HG03280 (cell line): ENCODE measurements around the gene GRIN2A.

Experiments used
- ATAC-seq: cut with Tn5 transposase; IDR thresholded peaks from one replicate; pipeline ENCODE4 v1.9.1; 2021; ENCODE audit warnings: mild to moderate bottlenecking, moderate library complexity; ENCODE audit not compliant: unreplicated experiment

GRIN2A gene

DNA sequence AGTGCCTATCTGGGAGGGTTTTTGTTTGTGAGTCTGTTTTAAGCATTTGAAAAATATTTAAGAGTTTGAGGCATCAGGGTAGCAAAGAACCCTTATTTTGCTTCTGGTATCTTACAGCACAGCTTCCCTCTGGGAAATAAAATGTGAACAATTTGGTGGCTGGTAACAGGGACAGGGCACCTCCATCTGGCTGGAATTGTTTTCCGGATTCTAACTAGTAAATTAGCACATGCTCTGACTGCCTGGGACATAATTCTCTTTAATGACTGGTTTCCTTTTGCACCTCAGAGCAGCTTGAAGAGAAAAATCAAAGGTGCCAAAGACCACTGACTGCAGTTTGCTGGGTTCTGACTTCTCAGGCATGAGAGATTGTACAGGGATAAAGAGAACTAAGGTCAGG, 469.1 kb downstream of the GRIN2A start:
- ATAC-seq, result no peak

- ATAC-seq, result no peak
Observed at GRCh38 chr16:9708972-9709620, 473.1 kb downstream of the GRIN2A start.

GRCh38 chr16:9706217-9706836, 475.9 kb downstream of the GRIN2A start:
- no peak for ATAC-seq

DNA sequence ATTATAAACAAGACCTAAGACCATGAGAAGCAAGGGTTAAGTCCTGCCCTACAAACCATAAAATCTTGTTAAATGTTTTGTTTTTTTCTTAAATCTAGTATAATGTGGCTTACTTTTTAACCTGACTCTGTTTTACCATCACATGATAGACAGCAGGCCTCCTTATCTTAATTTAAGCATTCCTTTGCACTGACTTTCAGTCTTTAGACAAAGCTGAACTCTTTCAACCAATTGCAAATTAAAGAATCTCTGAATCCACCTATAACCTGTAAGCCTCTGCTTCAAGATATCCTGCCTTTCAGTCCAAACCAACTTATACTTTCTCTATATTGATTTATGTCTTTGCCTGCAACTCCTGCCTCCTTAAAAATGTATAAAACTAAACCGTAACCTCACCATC, 478.5 kb downstream of the GRIN2A start:
- no peak for ATAC-seq
